OCI-LY3 (cell line): Measurements from ENCODE around the gene CYP2F1.
"Not testable (repeated sequence)": the region's sequence is repeated elsewhere in the genome, so short reads cannot be mapped to it uniquely, and the experiment has no call there.

Source experiments
- H2AFZ ChIP-seq: fragments of 200-600, 300-600 bp; shearing (Covaris generic); 2 replicates; pipeline ENCODE4 v1.6.0; 2014; ENCODE audit warnings: antibody characterized with exemption, low read depth, low read length
- H3K27ac ChIP-seq: fragments of 200-600, 300-600 bp; sonication (generic); 2 replicates; pipeline ENCODE4 v1.5.1; 2014; ENCODE audit warnings: mild to moderate bottlenecking, low read length, moderate library complexity, mixed read lengths
- H3K27me3 ChIP-seq: fragments of 200-600, 300-600 bp; sonication (generic); 2 replicates; pipeline ENCODE4 v1.6.1; 2014; ENCODE audit warnings: low read depth, low read length, mixed read lengths
- H3K36me3 ChIP-seq: fragments of 200-600, 300-600 bp; sonication (generic); replicated peaks from 2 replicates; pipeline ENCODE3; 2014; ENCODE audit warnings: low read depth, low read length, mixed read lengths
- H3K4me1 ChIP-seq: fragments of 300-600, 200-600 bp; sonication (generic); 2 replicates; pipeline ENCODE4 v1.6.1; 2014; ENCODE audit warnings: low read length, mixed read lengths
- H3K4me2 ChIP-seq: fragments of 200-600, 300-600 bp; sonication (generic); 2 replicates; pipeline ENCODE4 v1.6.1; 2014; ENCODE audit warnings: low read length, mixed read lengths
- H3K4me3 ChIP-seq: fragments of 300-600, 200-600 bp; sonication (generic); 2 replicates; pipeline ENCODE4 v1.5.1; 2014; ENCODE audit warnings: antibody characterized with exemption, mild to moderate bottlenecking, low read length, moderate library complexity
- H3K79me2 ChIP-seq: fragments of 300-600, 200-600 bp; shearing (Covaris generic); 2 replicates; pipeline ENCODE4 v1.6.1; 2014; ENCODE audit warnings: mild to moderate bottlenecking, low read length, mixed read lengths
- H3K9ac ChIP-seq: fragments of 300-600, 200-600 bp; shearing (Covaris generic); 2 replicates; pipeline ENCODE4 v1.6.0; 2014; ENCODE audit warnings: mild to moderate bottlenecking, low read length, moderate library complexity
- H3K9me3 ChIP-seq: fragments of 200-600, 300-600 bp; shearing (Covaris generic); 2 replicates; pipeline ENCODE4 v1.6.1; 2014; ENCODE audit warnings: low read length, mixed read lengths; ENCODE audit not compliant: insufficient read depth
- H4K20me1 ChIP-seq: fragments of 200-600, 300-600 bp; sonication (generic); 2 replicates; pipeline ENCODE4 v1.6.1; 2016; ENCODE audit warnings: low read length, mixed read lengths; ENCODE audit not compliant: insufficient read depth
- CTCF ChIP-seq: fragments of 200-600, 300-600 bp; sonication (generic); IDR thresholded peaks from 2 replicates; pipeline ENCODE4 v1.5.1; 2014; ENCODE audit warnings: antibody characterized with exemption, low read length, low read depth
- EZH2phosphoT487 ChIP-seq: fragments of 200-600 bp; shearing (Covaris generic); IDR thresholded peaks from 2 replicates; pipeline ENCODE4 v1.6.1; 2018; ENCODE audit warnings: antibody characterized with exemption, mixed run types, low read depth

Gene CYP2F1

GRCh38 chr19:41096353-41096752 is 17.9 kb upstream of the CYP2F1 start:
- no peak overlapping the region for H3K9ac ChIP-seq
- no peaks in the 10 kb centered on the region for H3K79me2 ChIP-seq
- TF ChIP-seq CTCF (no peak), EZH2phosphoT487 (no peak)
- no peaks in the 10 kb centered on the region for H3K4me1 ChIP-seq
- H2AFZ ChIP-seq = no peak overlapping the region
- H4K20me1 ChIP-seq = no peaks in the 10 kb centered on the region
- H3K4me2 ChIP-seq = no peak overlapping the region
- H3K36me3 ChIP-seq = no peaks in the 10 kb centered on the region
- no peak overlapping the region for H3K4me3 ChIP-seq
- H3K27ac ChIP-seq = no peak overlapping the region
- H3K9me3 ChIP-seq = no peaks in the 10 kb centered on the region
- 0 out of 2 replicates have a peak, but pooled peaks cover 4% of the 10 kb centered on the region for H3K27me3 ChIP-seq

- Histone ChIP-seq H4K20me1 (no peaks in the 10 kb centered on the region), H3K4me2 (no peak overlapping the region), H3K9ac (no peak overlapping the region), H3K9me3 (no peaks in the 10 kb centered on the region), H3K79me2 (no peaks in the 10 kb centered on the region), H3K4me3 (no peak overlapping the region), H3K4me1 (no peaks in the 10 kb centered on the region), H3K27ac (no peak overlapping the region), H3K27me3 (0 out of 2 replicates have a peak, but pooled peaks cover 3% of the 10 kb centered on the region), H3K36me3 (no peaks in the 10 kb centered on the region), H2AFZ (no peak overlapping the region)
- TF ChIP-seq CTCF = no peak
- no peak for TF ChIP-seq EZH2phosphoT487
These were observed 16.9 kb upstream of the CYP2F1 start for GRCh38 chr19:41097302-41097701.

GRCh38 chr19:41098762-41099161 is 15.5 kb upstream of the CYP2F1 start:
- Histone ChIP-seq H3K79me2 (no peaks in the 10 kb centered on the region), H3K27ac (no peak overlapping the region), H3K9ac (no peak overlapping the region), H2AFZ (no peak overlapping the region), H4K20me1 (no peaks in the 10 kb centered on the region), H3K9me3 (no peaks in the 10 kb centered on the region), H3K4me1 (no peaks in the 10 kb centered on the region), H3K27me3 (no peaks in the 10 kb centered on the region), H3K4me2 (no peak overlapping the region), H3K36me3 (no peaks in the 10 kb centered on the region), H3K4me3 (no peak overlapping the region)
- TF ChIP-seq CTCF (no peak), EZH2phosphoT487 (no peak)

- H3K4me1 ChIP-seq, H4K20me1 ChIP-seq: not testable (repeated sequence)
These were observed 12.0 kb upstream of the CYP2F1 start for GRCh38 chr19:41102210-41102609.

GRCh38 chr19:41106177-41106576 is 8.1 kb upstream of the CYP2F1 start:
- Histone ChIP-seq H3K79me2 (no peaks in the 10 kb centered on the region), H3K9ac (no peak overlapping the region), H3K36me3 (no peaks in the 10 kb centered on the region), H3K9me3 (no peaks in the 10 kb centered on the region), H3K27me3 (peaks cover 3% of the 10 kb centered on the region; the same call in 1 of the 2 replicates), H3K4me3 (no peak overlapping the region), H3K4me2 (no peak overlapping the region), H2AFZ (no peak overlapping the region), H3K4me1 (no peaks in the 10 kb centered on the region), H3K27ac (no peak overlapping the region), H4K20me1 (no peaks in the 10 kb centered on the region)
- no peak for TF ChIP-seq EZH2phosphoT487
- TF ChIP-seq CTCF = no peak

More at GRCh38 chr19:41102210-41102609, 12.0 kb upstream of the CYP2F1 start:
- H3K4me2 ChIP-seq, H3K27me3 ChIP-seq, H3K79me2 ChIP-seq, H2AFZ ChIP-seq, H3K36me3 ChIP-seq, H3K9ac ChIP-seq, H3K27ac ChIP-seq, H3K4me3 ChIP-seq, H3K9me3 ChIP-seq: not testable (repeated sequence)
